HUES48 (cell line): ENCODE measurements around the gene ETV6.

Source experiments
- H3K27ac ChIP-seq: one replicate; pipeline ENCODE4 v1.7.0; 2013; ENCODE audit warnings: low read depth, low read length, inconsistent platforms
- H3K27me3 ChIP-seq: 2 replicates; pipeline ENCODE4 v1.6.1; 2013; ENCODE audit warnings: mild to moderate bottlenecking, low read length; ENCODE audit not compliant: control insufficient read depth, insufficient read depth
- H3K36me3 ChIP-seq: 2 replicates; pipeline ENCODE4 v1.6.1; 2013; ENCODE audit warnings: low read length; ENCODE audit not compliant: control insufficient read depth, insufficient read depth
- H3K4me1 ChIP-seq: 2 replicates; pipeline ENCODE4 v1.6.1; 2013; ENCODE audit warnings: mild to moderate bottlenecking, low read length; ENCODE audit not compliant: control insufficient read depth, insufficient read depth
- H3K4me3 ChIP-seq: 2 replicates; pipeline ENCODE4 v1.5.1; 2013; ENCODE audit warnings: mild to moderate bottlenecking, low read depth, low read length
- H3K9ac ChIP-seq: 2 replicates; pipeline ENCODE4 v1.6.1; 2013; ENCODE audit warnings: mild to moderate bottlenecking, low read depth, low read length, moderate library complexity
- H3K9me3 ChIP-seq: 2 replicates; pipeline ENCODE4 v1.6.1; 2013; ENCODE audit warnings: low read length; ENCODE audit not compliant: control insufficient read depth, insufficient read depth

ETV6 gene

GRCh38 chr12:11718105-11718504 lies 68.6 kb downstream of the ETV6 start:
- Histone ChIP-seq H3K9ac (no peak overlapping the region), H3K27me3 (no peaks in the 10 kb centered on the region), H3K27ac (no peak overlapping the region), H3K36me3 (no peaks in the 10 kb centered on the region), H3K9me3 (no peaks in the 10 kb centered on the region), H3K4me1 (peaks cover 9% of the 10 kb centered on the region), H3K4me3 (no peak overlapping the region)

- Histone ChIP-seq H3K36me3 (no peaks in the 10 kb centered on the region), H3K27me3 (no peaks in the 10 kb centered on the region), H3K9ac (no peak overlapping the region), H3K27ac (no peak overlapping the region), H3K4me3 (no peak overlapping the region), H3K4me1 (peaks cover 10% of the 10 kb centered on the region), H3K9me3 (no peaks in the 10 kb centered on the region)
These were observed 69.3 kb downstream of the ETV6 start for GRCh38 chr12:11718768-11719253.

- no peaks in the 10 kb centered on the region for H3K27me3 ChIP-seq
- H3K9ac ChIP-seq = no peak overlapping the region
- peaks cover 15% of the 10 kb centered on the region for H3K4me1 ChIP-seq
- H3K36me3 ChIP-seq = no peaks in the 10 kb centered on the region
- no peaks in the 10 kb centered on the region for H3K9me3 ChIP-seq
- H3K27ac ChIP-seq = no peak overlapping the region
- no peak overlapping the region for H3K4me3 ChIP-seq
These were observed 70.2 kb downstream of the ETV6 start for GRCh38 chr12:11719678-11720099.

- Histone ChIP-seq H3K4me3 (no peak overlapping the region), H3K27ac (no peak overlapping the region)
These were observed 72.6 kb downstream of the ETV6 start for GRCh38 chr12:11722071-11722470.

GRCh38 chr12:11722578-11723138 lies 73.2 kb downstream of the ETV6 start:
- H3K4me1 ChIP-seq = peaks cover 15% of the 10 kb centered on the region
- no peak overlapping the region for H3K4me3 ChIP-seq
- H3K9me3 ChIP-seq = no peaks in the 10 kb centered on the region
- no peak overlapping the region for H3K9ac ChIP-seq
- no peak overlapping the region for H3K27ac ChIP-seq
- H3K36me3 ChIP-seq = no peaks in the 10 kb centered on the region
- H3K27me3 ChIP-seq = no peaks in the 10 kb centered on the region

More at GRCh38 chr12:11722071-11722470, 72.6 kb downstream of the ETV6 start:
- Histone ChIP-seq H3K27me3 (no peaks in the 10 kb centered on the region), H3K9ac (no peak overlapping the region), H3K36me3 (no peaks in the 10 kb centered on the region), H3K4me1 (peaks cover 15% of the 10 kb centered on the region), H3K9me3 (no peaks in the 10 kb centered on the region)

- Histone ChIP-seq H3K36me3 (no peaks in the 10 kb centered on the region), H3K4me1 (peaks cover 12% of the 10 kb centered on the region), H3K27me3 (no peaks in the 10 kb centered on the region), H3K27ac (no peak overlapping the region), H3K9ac (no peak overlapping the region), H3K4me3 (no peak overlapping the region), H3K9me3 (no peaks in the 10 kb centered on the region)
These were observed 74.5 kb downstream of the ETV6 start for GRCh38 chr12:11723993-11724392.

- H3K4me3 ChIP-seq = no peak overlapping the region
- H3K27me3 ChIP-seq = no peaks in the 10 kb centered on the region
- H3K27ac ChIP-seq = no peak overlapping the region
- H3K4me1 ChIP-seq = peaks cover 6% of the 10 kb centered on the region; the same call in 1 of the 2 replicates
- H3K9ac ChIP-seq = no peak overlapping the region
- no peaks in the 10 kb centered on the region for H3K9me3 ChIP-seq
- no peaks in the 10 kb centered on the region for H3K36me3 ChIP-seq
These were observed 75.4 kb downstream of the ETV6 start for GRCh38 chr12:11724888-11725311.

GRCh38 chr12:11725686-11726085 lies 76.2 kb downstream of the ETV6 start:
- Histone ChIP-seq H3K9me3 (no peaks in the 10 kb centered on the region), H3K27me3 (no peaks in the 10 kb centered on the region), H3K27ac (no peak overlapping the region), H3K4me1 (peaks cover 6% of the 10 kb centered on the region; the same call in 1 of the 2 replicates), H3K36me3 (no peaks in the 10 kb centered on the region), H3K4me3 (no peak overlapping the region), H3K9ac (no peak overlapping the region)

GRCh38 chr12:11726659-11727058 lies 77.2 kb downstream of the ETV6 start:
- Histone ChIP-seq H3K4me3 (no peak overlapping the region), H3K27me3 (no peaks in the 10 kb centered on the region), H3K9me3 (no peaks in the 10 kb centered on the region), H3K36me3 (no peaks in the 10 kb centered on the region), H3K4me1 (peaks cover 9% of the 10 kb centered on the region), H3K27ac (no peak overlapping the region), H3K9ac (no peak overlapping the region)

- Histone ChIP-seq H3K4me3 (no peak overlapping the region), H3K4me1 (peaks cover 11% of the 10 kb centered on the region), H3K36me3 (no peaks in the 10 kb centered on the region), H3K27ac (no peak overlapping the region), H3K9me3 (no peaks in the 10 kb centered on the region), H3K27me3 (no peaks in the 10 kb centered on the region), H3K9ac (no peak overlapping the region)
These were observed 77.7 kb downstream of the ETV6 start for GRCh38 chr12:11727133-11727664.

- Histone ChIP-seq H3K4me3 (no peak overlapping the region), H3K9me3 (no peaks in the 10 kb centered on the region), H3K27ac (no peak overlapping the region), H3K27me3 (no peaks in the 10 kb centered on the region), H3K36me3 (no peaks in the 10 kb centered on the region), H3K4me1 (peaks cover 11% of the 10 kb centered on the region), H3K9ac (no peak overlapping the region)
These were observed 78.8 kb downstream of the ETV6 start for GRCh38 chr12:11728154-11728755.
